ENCODE measurements around the gene SPNS1.
A peak's percentile ranks its signal among the peaks of the same experiment; 100 is the strongest.

The SPNS1 gene

GRCh38 chr16:28985211-28986041, 10.8 kb downstream of the SPNS1 start:
- no peak overlapping the region for H2AFZ ChIP-seq (ENCODE audit: low read length)
- peaks cover 3 to 5% of the 10 kb centered on the region in 2 donors for H3K9me3 ChIP-seq (replicated peaks in 1 of 2; ENCODE audit: control insufficient read depth in 2 of 2, insufficient read depth in 1 of 2, low read depth in 1 of 2, low read length in 2 of 2)
- no peak overlapping the region for H2BK5ac ChIP-seq (ENCODE audit: low read length)
- no CpG with 5 or more reads among the region's 19 CpGs for WGBS, 2 donors (ENCODE audit: extremely low coverage in 2 of 2, insufficient read length in 2 of 2, insufficient replicate concordance in 1 of 2)
- no peak overlapping the region for H3K4me3 ChIP-seq (ENCODE audit: low read length in 2 of 2)
- no peak overlapping the region for H4K8ac ChIP-seq (ENCODE audit: low read depth, low read length)
- H3K4me2 ChIP-seq (ENCODE audit: insufficient read depth, low read length, poor library complexity, severe bottlenecking), result no peak overlapping the region
- H3K14ac ChIP-seq (ENCODE audit: low read length), result no peak overlapping the region
- H2BK12ac ChIP-seq (ENCODE audit: low read length), result no peak overlapping the region
- no peak overlapping the region for H3K18ac ChIP-seq (ENCODE audit: low read length)
- peak overlapping the region; percentile 12 for H3K9ac ChIP-seq (ENCODE audit: low read depth, low read length, poor library complexity)
- H3K23ac ChIP-seq (ENCODE audit: low read depth, low read length, poor library complexity), result no peak overlapping the region
- DNase-seq (ENCODE audit: low spot score), result no peak
- H3K27ac ChIP-seq (replicated peaks; ENCODE audit: low read length), result no peak overlapping the region
- H4K91ac ChIP-seq (ENCODE audit: low read depth, low read length, poor library complexity), result no peak overlapping the region
- no peak overlapping the region for H3K4ac ChIP-seq (ENCODE audit: low read length)
- H3K36me3 ChIP-seq (replicated peaks in 1 of 2; ENCODE audit: control insufficient read depth in 2 of 2, insufficient read depth in 2 of 2, low read length in 2 of 2), result peaks cover 15 to 28% of the 10 kb centered on the region in 2 donors
- no peak overlapping the region for H2BK15ac ChIP-seq (ENCODE audit: low read length)
- H2AK5ac ChIP-seq (ENCODE audit: low read depth, low read length), result no peak overlapping the region
- H3K79me1 ChIP-seq (ENCODE audit: low read depth, low read length), result peaks cover 6% of the 10 kb centered on the region
- no peaks in the 10 kb centered on the region for H3K27me3 ChIP-seq (ENCODE audit: control insufficient read depth in 3 of 3, insufficient read depth in 3 of 3, low read depth in 1 of 3, low read length in 3 of 3)
- H3K4me1 ChIP-seq (ENCODE audit: control insufficient read depth in 2 of 2, insufficient read depth in 1 of 2, low read depth in 1 of 2, low read length in 2 of 2), result no peaks in the 10 kb centered on the region
- H2BK120ac ChIP-seq (ENCODE audit: low read depth, low read length), result no peak overlapping the region

GRCh38 chr16:28986046-28986445, 11.5 kb downstream of the SPNS1 start:
- Histone ChIP-seq H3K9me3 (replicated peaks in 1 of 2; ENCODE audit: control insufficient read depth in 2 of 2, insufficient read depth in 1 of 2, low read depth in 1 of 2, low read length in 2 of 2) (peaks cover 3 to 5% of the 10 kb centered on the region in 2 donors), H2BK120ac (ENCODE audit: low read depth, low read length) (no peak overlapping the region), H2BK12ac (ENCODE audit: low read length) (no peak overlapping the region), H3K14ac (ENCODE audit: low read length) (no peak overlapping the region), H2AK5ac (ENCODE audit: low read depth, low read length) (no peak overlapping the region), H4K91ac (ENCODE audit: low read depth, low read length, poor library complexity) (no peak overlapping the region), H3K27ac (replicated peaks; ENCODE audit: low read length) (no peak overlapping the region), H3K4me3 (ENCODE audit: low read length in 2 of 2) (no peak overlapping the region), H2BK15ac (ENCODE audit: low read length) (no peak overlapping the region), H3K36me3 (replicated peaks in 1 of 2; ENCODE audit: control insufficient read depth in 2 of 2, insufficient read depth in 2 of 2, low read length in 2 of 2) (peaks cover 15 to 25% of the 10 kb centered on the region in 2 donors), H2BK5ac (ENCODE audit: low read length) (no peak overlapping the region), H3K4me1 (ENCODE audit: control insufficient read depth in 2 of 2, insufficient read depth in 1 of 2, low read depth in 1 of 2, low read length in 2 of 2) (no peaks in the 10 kb centered on the region), H2AFZ (ENCODE audit: low read length) (no peak overlapping the region), H4K8ac (ENCODE audit: low read depth, low read length) (no peak overlapping the region), H3K4me2 (ENCODE audit: insufficient read depth, low read length, poor library complexity, severe bottlenecking) (no peak overlapping the region), H3K4ac (ENCODE audit: low read length) (no peak overlapping the region), H3K27me3 (ENCODE audit: control insufficient read depth in 3 of 3, insufficient read depth in 3 of 3, low read depth in 1 of 3, low read length in 3 of 3) (no peaks in the 10 kb centered on the region), H3K79me1 (ENCODE audit: low read depth, low read length) (peaks cover 6% of the 10 kb centered on the region), H3K23ac (ENCODE audit: low read depth, low read length, poor library complexity) (no peak overlapping the region), H3K9ac (ENCODE audit: low read depth, low read length, poor library complexity) (no peak overlapping the region), H3K18ac (ENCODE audit: low read length) (no peak overlapping the region)
- WGBS, 2 donors (ENCODE audit: extremely low coverage in 2 of 2, insufficient read length in 2 of 2, insufficient replicate concordance in 1 of 2), result no CpG with 5 or more reads among the region's 9 CpGs
- no peak for DNase-seq (ENCODE audit: low spot score)

GRCh38 chr16:28986492-28986891, 11.9 kb downstream of the SPNS1 start:
- Histone ChIP-seq H3K23ac (ENCODE audit: low read depth, low read length, poor library complexity) (no peak overlapping the region), H3K4me2 (ENCODE audit: insufficient read depth, low read length, poor library complexity, severe bottlenecking) (no peak overlapping the region), H2BK15ac (ENCODE audit: low read length) (no peak overlapping the region), H3K27me3 (ENCODE audit: control insufficient read depth in 3 of 3, insufficient read depth in 3 of 3, low read depth in 1 of 3, low read length in 3 of 3) (no peaks in the 10 kb centered on the region), H3K27ac (replicated peaks; ENCODE audit: low read length) (no peak overlapping the region), H3K4ac (ENCODE audit: low read length) (no peak overlapping the region), H3K18ac (ENCODE audit: low read length) (no peak overlapping the region), H3K4me3 (ENCODE audit: low read length in 2 of 2) (no peak overlapping the region), H2BK5ac (ENCODE audit: low read length) (no peak overlapping the region), H2AK5ac (ENCODE audit: low read depth, low read length) (no peak overlapping the region), H2BK12ac (ENCODE audit: low read length) (no peak overlapping the region), H3K36me3 (replicated peaks in 1 of 2; ENCODE audit: control insufficient read depth in 2 of 2, insufficient read depth in 2 of 2, low read length in 2 of 2) (peaks cover 14 to 21% of the 10 kb centered on the region in 2 donors), H4K8ac (ENCODE audit: low read depth, low read length) (no peak overlapping the region), H3K9ac (ENCODE audit: low read depth, low read length, poor library complexity) (no peak overlapping the region), H3K9me3 (replicated peaks in 1 of 2; ENCODE audit: control insufficient read depth in 2 of 2, insufficient read depth in 1 of 2, low read depth in 1 of 2, low read length in 2 of 2) (peaks cover 2 to 3% of the 10 kb centered on the region in 2 donors), H3K79me1 (ENCODE audit: low read depth, low read length) (peaks cover 6% of the 10 kb centered on the region), H2AFZ (ENCODE audit: low read length) (no peak overlapping the region), H3K14ac (ENCODE audit: low read length) (no peak overlapping the region), H2BK120ac (ENCODE audit: low read depth, low read length) (no peak overlapping the region), H4K91ac (ENCODE audit: low read depth, low read length, poor library complexity) (no peak overlapping the region), H3K4me1 (ENCODE audit: control insufficient read depth in 2 of 2, insufficient read depth in 1 of 2, low read depth in 1 of 2, low read length in 2 of 2) (no peaks in the 10 kb centered on the region)
- no peak for DNase-seq (ENCODE audit: low spot score)
- no CpG with 5 or more reads among the region's 13 CpGs for WGBS, 2 donors (ENCODE audit: extremely low coverage in 2 of 2, insufficient read length in 2 of 2, insufficient replicate concordance in 1 of 2)

GRCh38 chr16:28987170-28987853, 12.7 kb downstream of the SPNS1 start:
- no peak overlapping the region for H2AK5ac ChIP-seq (ENCODE audit: low read depth, low read length)
- no peak for DNase-seq (ENCODE audit: low spot score)
- no peak overlapping the region for H2AFZ ChIP-seq (ENCODE audit: low read length)
- no peaks in the 10 kb centered on the region for H3K4me1 ChIP-seq (ENCODE audit: control insufficient read depth in 2 of 2, insufficient read depth in 1 of 2, low read depth in 1 of 2, low read length in 2 of 2)
- H3K14ac ChIP-seq (ENCODE audit: low read length), result no peak overlapping the region
- H4K8ac ChIP-seq (ENCODE audit: low read depth, low read length), result no peak overlapping the region
- peaks cover 6% of the 10 kb centered on the region for H3K79me1 ChIP-seq (ENCODE audit: low read depth, low read length)
- H3K18ac ChIP-seq (ENCODE audit: low read length), result no peak overlapping the region
- no peak overlapping the region for H3K4me2 ChIP-seq (ENCODE audit: insufficient read depth, low read length, poor library complexity, severe bottlenecking)
- H3K27ac ChIP-seq (replicated peaks; ENCODE audit: low read length), result no peak overlapping the region
- no peak overlapping the region for H2BK15ac ChIP-seq (ENCODE audit: low read length)
- no peak overlapping the region for H3K9ac ChIP-seq (ENCODE audit: low read depth, low read length, poor library complexity)
- WGBS, 2 donors (ENCODE audit: extremely low coverage in 2 of 2, insufficient read length in 2 of 2, insufficient replicate concordance in 1 of 2), result no CpG with 5 or more reads among the region's 4 CpGs
- H3K27me3 ChIP-seq (ENCODE audit: control insufficient read depth in 3 of 3, insufficient read depth in 3 of 3, low read depth in 1 of 3, low read length in 3 of 3), result no peaks in the 10 kb centered on the region
- H3K9me3 ChIP-seq (replicated peaks in 1 of 2; ENCODE audit: control insufficient read depth in 2 of 2, insufficient read depth in 1 of 2, low read depth in 1 of 2, low read length in 2 of 2), result no peaks in the 10 kb centered on the region
- no peak overlapping the region for H3K23ac ChIP-seq (ENCODE audit: low read depth, low read length, poor library complexity)
- H3K36me3 ChIP-seq (replicated peaks in 1 of 2; ENCODE audit: control insufficient read depth in 2 of 2, insufficient read depth in 2 of 2, low read length in 2 of 2), result peaks cover 10 to 13% of the 10 kb centered on the region in 2 donors
- H2BK12ac ChIP-seq (ENCODE audit: low read length), result no peak overlapping the region
- no peak overlapping the region for H4K91ac ChIP-seq (ENCODE audit: low read depth, low read length, poor library complexity)
- no peak overlapping the region for H2BK5ac ChIP-seq (ENCODE audit: low read length)
- no peak overlapping the region for H3K4ac ChIP-seq (ENCODE audit: low read length)
- H3K4me3 ChIP-seq (ENCODE audit: low read length in 2 of 2), result no peak overlapping the region
- no peak overlapping the region for H2BK120ac ChIP-seq (ENCODE audit: low read depth, low read length)

Measured in neuronal stem cell (in vitro differentiated cells).